Ectodermal cell (in vitro differentiated cells): ENCODE results near the gene GH1. TPM values are rescaled to one million over a fixed set of nuclear protein-coding genes. Genes with fewer than 3 reads are reported as not detected.
A peak's percentile ranks its signal among the peaks of the same experiment; 100 is the strongest.
"Not testable (repeated sequence)": the region's sequence is repeated elsewhere in the genome, so short reads cannot be mapped to it uniquely, and the experiment has no call there.

Experiments used
- H3K27ac ChIP-seq: 2 replicates; pipeline ENCODE4 v1.7.0; 2013; ENCODE audit warnings: mild to moderate bottlenecking, low read depth, low read length; ENCODE audit not compliant: insufficient read depth, poor library complexity, severe bottlenecking
- H3K27me3 ChIP-seq: 2 replicates; pipeline ENCODE4 v1.7.0; 2013; ENCODE audit warnings: mild to moderate bottlenecking, low read length; ENCODE audit not compliant: insufficient read depth, control insufficient read depth, poor library complexity, severe bottlenecking
- H3K36me3 ChIP-seq: one replicate; pipeline ENCODE4 v1.7.0; 2013; ENCODE audit warnings: low read length; ENCODE audit not compliant: control insufficient read depth, insufficient read depth
- H3K4me1 ChIP-seq: one replicate; pipeline ENCODE4 v1.7.0; 2013; ENCODE audit warnings: low read length; ENCODE audit not compliant: control insufficient read depth, insufficient read depth
- H3K4me3 ChIP-seq: 2 replicates; pipeline ENCODE4 v1.7.0; 2013; ENCODE audit warnings: low read depth, low read length, control low read depth; ENCODE audit not compliant: insufficient read depth
- H3K9me3 ChIP-seq: 2 replicates; pipeline ENCODE4 v1.7.0; 2013; ENCODE audit warnings: mild to moderate bottlenecking, low read length, moderate library complexity; ENCODE audit not compliant: control insufficient read depth
- WGBS, 2 experiments: methylation state at CpG; one replicate each; pipeline ENCODE4 v1.1.7; 2013; ENCODE audit warnings: missing lambda C conversion rate in 2 of 2; 5-methylcytosine and 5-hydroxymethylcytosine counted together
- polyA plus RNA-seq, 4 experiments: library from polyadenylated mRNA; stranded (reverse); fragments of 50-300 nt; gene quantifications; one replicate each; pipeline ENCODE4 v1.2.3, GENCODE V29; 2013

Gene GH1
- polyA plus RNA-seq (2013, experiment 1 of 4) = not detected
- not detected for polyA plus RNA-seq (2013, experiment 2 of 4)
- polyA plus RNA-seq (2013, experiment 3 of 4) = 0.80 TPM
- not detected for polyA plus RNA-seq (2013, experiment 4 of 4)

DNA sequence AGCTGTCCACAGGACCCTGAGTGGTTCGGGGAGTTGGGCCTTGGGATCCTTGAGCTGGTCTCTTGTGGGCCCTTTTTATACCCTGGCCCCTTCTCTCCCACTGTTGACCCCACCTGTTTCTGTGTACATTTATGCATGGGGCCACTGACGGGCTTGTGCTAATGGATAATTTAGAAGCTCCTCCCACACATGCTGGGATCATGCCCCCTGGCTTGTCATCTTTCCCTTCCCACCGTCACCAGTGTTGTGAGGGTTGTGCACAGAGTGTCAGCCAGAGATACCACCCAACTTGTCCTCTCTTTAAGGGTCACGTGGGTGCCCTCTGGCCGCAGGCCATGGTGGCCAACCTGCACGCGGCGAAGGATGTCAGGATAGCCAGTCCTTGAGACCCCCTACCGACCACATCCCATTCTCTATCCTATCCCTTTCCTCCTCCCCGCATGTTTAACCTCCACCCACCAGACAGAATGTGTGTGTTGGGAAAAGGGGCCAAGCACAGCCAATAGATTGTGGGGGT, at the start of gene GH1:
GH1 (minus strand) TSS at position 51 of the 517 bp plus-strand sequence. CDS start 63 bp downstream, outside the sequence.
- H3K27ac ChIP-seq, H3K4me1 ChIP-seq, H3K9me3 ChIP-seq, H3K27me3 ChIP-seq, H3K4me3 ChIP-seq, H3K36me3 ChIP-seq: not testable (repeated sequence)
- 60 to 62% methylated on average over 9 to 10 of the region's 10 CpGs for WGBS, 2 experiments

DNA sequence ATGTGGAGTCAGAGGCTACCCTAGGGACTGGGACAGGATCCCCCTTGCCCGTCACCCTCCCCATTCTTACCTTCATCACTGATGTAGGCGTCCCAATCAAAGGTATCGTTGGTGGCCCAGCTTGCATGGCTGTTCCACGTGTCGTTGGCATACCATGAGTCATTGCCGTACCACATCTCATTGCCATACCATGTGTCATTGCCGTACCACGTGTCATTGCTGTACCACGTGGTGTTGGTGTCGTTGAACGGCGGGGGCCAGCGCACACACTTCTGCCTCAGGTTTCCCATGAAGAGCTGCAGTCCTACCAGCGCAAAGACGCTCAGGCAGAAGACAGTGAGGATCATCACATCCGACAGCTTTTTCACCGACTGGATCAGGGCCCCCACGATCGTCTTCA, 49.3 kb upstream of the GH1 start:
- H3K4me1 ChIP-seq = no peaks in the 10 kb centered on the region
- no peaks in the 10 kb centered on the region for H3K27me3 ChIP-seq
- no peak overlapping the region for H3K27ac ChIP-seq
- H3K4me3 ChIP-seq = no peak overlapping the region
- H3K9me3 ChIP-seq = no peaks in the 10 kb centered on the region
- WGBS, 2 experiments = 94 to 95% methylated on average over 19 of the region's 19 CpGs
- no peaks in the 10 kb centered on the region for H3K36me3 ChIP-seq

DNA sequence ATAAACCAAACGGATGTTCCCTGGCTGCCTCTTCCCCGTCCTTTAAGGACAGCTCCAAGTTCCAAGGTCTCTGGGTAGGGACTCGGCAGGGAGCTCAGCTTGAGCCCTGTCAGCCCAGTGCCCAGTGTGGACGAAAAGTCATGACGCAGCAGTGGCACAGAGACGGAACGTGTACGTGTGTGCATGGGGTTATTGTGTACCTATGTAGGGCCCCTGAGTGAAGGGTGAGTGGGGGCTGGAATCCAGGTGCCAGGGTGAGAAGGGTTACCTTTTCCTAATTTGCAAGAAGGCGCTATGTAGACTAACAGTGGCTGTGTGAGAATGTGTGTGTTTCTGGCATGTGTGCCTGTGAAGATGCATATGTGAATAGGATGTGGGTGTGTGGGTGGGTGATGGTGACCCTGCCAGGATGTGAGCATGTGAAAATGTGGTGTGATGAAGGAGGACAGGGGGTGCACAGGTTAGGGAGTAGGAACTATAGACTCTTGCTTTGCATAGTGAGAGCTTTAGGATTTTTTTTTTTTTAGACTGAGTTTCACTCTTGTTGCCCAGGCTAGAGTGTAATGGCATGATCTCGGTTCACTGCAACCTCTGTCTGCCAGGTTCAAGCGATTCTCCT, 48.1 kb upstream of the GH1 start:
- H3K4me3 ChIP-seq = no peak overlapping the region
- H3K27me3 ChIP-seq = no peaks in the 10 kb centered on the region
- WGBS, 2 experiments = 90 to 93% methylated on average over 11 of the region's 11 CpGs
- H3K36me3 ChIP-seq = no peaks in the 10 kb centered on the region
- peaks cover 7% of the 10 kb centered on the region for H3K4me1 ChIP-seq
- no peaks in the 10 kb centered on the region for H3K9me3 ChIP-seq
- H3K27ac ChIP-seq = no peak overlapping the region

DNA sequence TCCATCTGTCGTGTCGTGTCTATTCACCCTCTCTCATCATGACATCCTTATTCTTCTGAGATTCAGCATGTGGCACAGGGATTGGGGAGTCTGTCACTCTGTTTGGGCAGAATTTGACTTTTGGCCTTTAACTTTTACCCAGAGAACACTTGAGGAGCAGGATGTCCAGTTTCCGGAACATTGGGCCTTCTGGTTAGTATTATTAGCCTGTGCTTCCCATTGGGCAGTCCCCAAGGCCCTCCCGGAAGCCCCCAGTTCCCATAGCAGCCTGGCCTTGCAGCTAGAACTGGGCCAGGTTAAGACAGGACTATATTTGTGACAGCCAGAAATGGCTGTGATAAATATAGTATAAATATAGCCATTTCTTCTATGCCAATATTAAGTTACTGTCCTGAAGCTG, 44.5 kb upstream of the GH1 start:
- Histone ChIP-seq H3K36me3 (no peaks in the 10 kb centered on the region), H3K27ac (no peak overlapping the region), H3K4me3 (no peak overlapping the region), H3K4me1 (peaks cover 11% of the 10 kb centered on the region), H3K9me3 (no peaks in the 10 kb centered on the region), H3K27me3 (no peaks in the 10 kb centered on the region)
- WGBS, 2 experiments = 94 to 98% methylated on average over 4 of the region's 4 CpGs

DNA sequence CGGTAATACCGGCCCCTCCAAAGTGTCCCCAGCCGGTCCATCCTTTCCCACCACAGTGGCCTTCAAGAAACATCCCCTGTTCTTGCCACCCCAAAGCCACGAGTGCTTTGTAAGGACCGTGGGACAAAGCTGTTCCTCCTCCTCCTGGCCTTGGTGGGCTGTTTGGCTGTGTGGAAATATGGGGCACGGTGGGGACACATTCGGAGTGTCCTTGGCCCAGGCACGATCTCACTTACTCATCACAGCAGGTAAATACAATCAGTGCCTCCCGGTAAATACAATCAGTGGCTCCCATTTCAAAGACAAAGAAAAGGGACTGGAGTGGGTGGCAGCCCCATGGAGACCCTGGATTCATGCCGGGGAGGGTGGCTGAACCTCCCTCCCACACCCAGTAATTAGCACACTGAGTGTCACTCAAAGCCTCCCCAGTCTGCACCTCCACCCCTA, 43.7 kb upstream of the GH1 start:
- H3K27ac ChIP-seq = peak overlapping the region; percentile 54
- no peak overlapping the region for H3K4me3 ChIP-seq
- H3K9me3 ChIP-seq = no peaks in the 10 kb centered on the region
- WGBS, 2 experiments = 52 to 56% methylated on average over 9 to 10 of the region's 10 CpGs
- H3K36me3 ChIP-seq = no peaks in the 10 kb centered on the region
- peaks cover 11% of the 10 kb centered on the region for H3K4me1 ChIP-seq
- H3K27me3 ChIP-seq = no peaks in the 10 kb centered on the region

DNA sequence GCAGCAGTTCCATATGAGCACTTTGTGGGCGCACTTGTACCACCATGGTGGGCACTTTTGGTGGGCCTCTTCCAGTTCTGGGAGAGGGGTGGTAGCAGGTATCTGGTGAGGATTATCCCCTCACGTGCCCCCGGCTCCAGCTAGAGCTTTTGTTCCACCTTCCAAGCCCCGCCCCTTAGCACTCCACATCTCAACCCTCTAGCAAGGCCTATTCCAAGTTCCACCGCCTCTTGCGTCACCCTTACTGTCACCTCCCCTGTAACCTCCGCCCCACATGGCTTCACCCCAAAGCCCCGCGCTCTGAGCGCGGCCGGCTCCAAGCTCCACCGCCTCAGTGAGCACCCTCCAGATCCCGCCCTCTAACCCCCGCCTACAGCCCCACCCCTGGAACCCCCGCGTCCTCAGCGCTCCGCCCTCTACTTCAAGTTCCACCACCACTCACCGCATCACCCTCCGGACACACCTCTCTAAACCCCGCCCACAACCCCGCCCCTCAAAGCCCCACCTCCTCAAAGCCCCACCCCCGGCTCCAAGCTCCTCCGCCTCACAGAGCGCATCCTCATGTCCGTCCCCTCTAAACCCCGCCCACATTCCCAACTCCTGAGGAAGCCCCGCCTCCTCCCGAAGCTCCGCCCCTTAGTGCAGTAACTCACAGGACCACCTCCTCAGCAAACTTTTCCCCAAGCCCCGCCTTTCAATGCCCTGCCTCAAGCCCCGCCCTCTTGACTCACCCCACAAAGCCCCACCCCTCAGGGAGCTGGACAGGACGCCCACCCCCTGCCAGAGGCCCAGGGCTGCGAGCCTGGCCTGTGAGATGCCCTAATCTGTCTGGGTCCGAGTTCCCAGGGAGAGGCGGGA, 42.9 kb upstream of the GH1 start:
- no peaks in the 10 kb centered on the region for H3K36me3 ChIP-seq
- H3K4me3 ChIP-seq = peak overlapping the region; percentile 26
- H3K9me3 ChIP-seq = no peaks in the 10 kb centered on the region
- peaks cover 11% of the 10 kb centered on the region for H3K4me1 ChIP-seq
- WGBS, 2 experiments = 15 to 22% methylated on average over 37 of the region's 37 CpGs
- peak overlapping the region; percentile 54 for H3K27ac ChIP-seq
- H3K27me3 ChIP-seq = no peaks in the 10 kb centered on the region

DNA sequence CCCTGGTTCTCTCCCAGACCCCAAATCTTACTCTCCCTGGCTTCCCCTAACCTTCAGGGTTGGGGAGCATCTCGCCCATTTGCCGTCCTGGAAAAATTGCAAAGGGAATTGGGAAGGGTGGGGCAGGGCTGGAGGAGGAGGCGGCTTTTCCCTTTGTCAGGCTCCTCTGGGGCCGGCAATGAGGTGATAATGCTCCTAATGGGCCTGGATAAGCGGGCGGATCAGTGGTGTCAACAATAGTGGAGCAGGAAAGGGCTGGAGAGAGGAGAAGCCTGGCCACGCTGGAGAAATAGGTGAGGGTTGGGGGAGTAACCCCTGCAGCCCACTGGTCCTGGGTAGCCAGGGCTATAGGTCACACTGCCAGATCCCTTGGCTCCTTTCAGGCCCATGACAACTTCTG, 41.8 kb upstream of the GH1 start:
- peaks cover 11% of the 10 kb centered on the region for H3K4me1 ChIP-seq
- no peak overlapping the region for H3K4me3 ChIP-seq
- no peak overlapping the region for H3K27ac ChIP-seq
- no peaks in the 10 kb centered on the region for H3K9me3 ChIP-seq
- H3K36me3 ChIP-seq = no peaks in the 10 kb centered on the region
- 35 to 37% methylated on average over 7 of the region's 7 CpGs for WGBS, 2 experiments
- no peaks in the 10 kb centered on the region for H3K27me3 ChIP-seq

DNA sequence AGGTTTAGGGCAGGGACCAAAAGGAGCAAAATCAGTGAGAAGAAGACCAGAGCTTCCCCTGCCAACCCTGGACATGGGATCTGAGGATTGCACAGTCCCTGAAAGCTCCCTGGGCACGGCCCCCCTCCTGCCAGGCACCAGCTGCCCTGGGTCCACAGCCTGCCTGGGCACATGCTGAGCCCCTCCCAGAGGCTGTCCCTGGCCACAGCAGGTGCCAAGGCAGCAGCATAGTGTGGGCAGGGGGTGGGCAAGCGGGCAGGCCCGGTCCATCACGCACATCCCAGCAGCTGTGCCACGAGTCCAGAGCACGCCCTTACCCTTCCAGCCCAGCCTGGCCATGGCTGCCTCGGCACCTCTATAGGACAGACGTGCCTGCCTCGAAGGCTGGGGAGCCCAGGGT, 41.4 kb upstream of the GH1 start:
- peaks cover 11% of the 10 kb centered on the region for H3K4me1 ChIP-seq
- H3K36me3 ChIP-seq = no peaks in the 10 kb centered on the region
- 81 to 83% methylated on average over 9 of the region's 9 CpGs for WGBS, 2 experiments

DNA sequence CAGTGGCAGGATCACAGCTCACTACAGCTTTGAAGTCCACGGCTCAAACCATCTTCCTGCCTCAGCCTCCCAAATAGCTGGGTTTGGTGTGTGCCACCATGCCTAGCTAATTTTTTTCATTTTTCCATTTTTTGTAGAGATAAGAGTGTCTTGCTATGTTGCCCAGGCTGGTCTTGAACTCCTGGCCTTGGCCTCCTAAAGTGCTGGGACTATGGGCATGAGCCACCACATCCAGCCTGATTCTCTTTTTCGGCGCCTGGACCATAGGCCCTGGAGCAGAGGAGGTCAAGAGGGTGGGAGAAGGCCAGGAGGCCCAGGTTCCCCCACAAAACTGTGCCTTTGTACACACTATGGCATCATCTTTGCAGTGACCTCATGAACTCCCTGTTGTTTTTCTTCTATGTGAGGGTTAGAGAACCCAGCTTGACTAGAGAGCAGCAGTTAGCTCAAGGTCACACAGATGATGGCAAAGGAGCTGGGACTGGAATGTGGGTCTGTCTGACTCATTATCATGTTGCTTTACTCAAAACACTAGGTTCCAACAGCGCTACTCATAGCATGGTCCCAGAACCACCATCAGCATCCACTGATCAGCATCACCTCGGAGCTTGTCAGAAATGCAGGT, 37.8 kb upstream of the GH1 start:
- 87 to 95% methylated on average over 5 of the region's 5 CpGs for WGBS, 2 experiments
- Histone ChIP-seq H3K27ac (no peak overlapping the region), H3K36me3 (no peaks in the 10 kb centered on the region), H3K4me3 (no peak overlapping the region), H3K27me3 (no peaks in the 10 kb centered on the region), H3K4me1 (peaks cover 6% of the 10 kb centered on the region), H3K9me3 (no peaks in the 10 kb centered on the region)

More for the DNA sequence above, 41.4 kb upstream of the GH1 start:
- no peaks in the 10 kb centered on the region for H3K9me3 ChIP-seq
- no peak overlapping the region for H3K27ac ChIP-seq
- H3K4me3 ChIP-seq = no peak overlapping the region
- no peaks in the 10 kb centered on the region for H3K27me3 ChIP-seq

DNA sequence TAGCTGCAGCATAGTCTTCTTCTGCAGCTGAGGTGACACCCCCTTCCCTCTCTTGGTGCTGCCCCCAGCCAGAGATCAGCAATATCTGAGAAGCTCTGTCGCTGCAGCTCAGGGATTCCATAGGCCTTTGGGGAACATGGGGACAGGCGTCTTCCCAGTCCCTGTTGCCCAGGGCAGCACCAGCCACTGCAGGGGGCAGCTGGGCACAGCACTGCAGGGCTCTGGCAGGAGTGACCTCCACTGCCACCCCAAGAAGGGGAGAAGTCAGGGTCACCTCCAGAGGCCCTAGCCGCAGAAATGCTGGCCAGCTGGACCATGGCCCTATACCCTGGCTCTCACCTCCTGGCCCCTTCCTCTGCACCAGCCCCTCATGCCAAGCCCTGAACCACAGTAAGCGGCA, 37.2 kb upstream of the GH1 start:
- 89 to 90% methylated on average over 4 of the region's 4 CpGs for WGBS, 2 experiments

More for the DNA sequence above, 37.2 kb upstream of the GH1 start:
- Histone ChIP-seq H3K9me3 (no peaks in the 10 kb centered on the region), H3K36me3 (no peaks in the 10 kb centered on the region), H3K4me3 (no peak overlapping the region), H3K27me3 (no peaks in the 10 kb centered on the region), H3K4me1 (peaks cover 2% of the 10 kb centered on the region), H3K27ac (no peak overlapping the region)
